ENCODE results near the gene VTI1A. TPM values are rescaled to one million over a fixed set of nuclear protein-coding genes. Genes with fewer than 3 reads are reported as not detected.
A peak's percentile ranks its signal among the peaks of the same experiment; 100 is the strongest.

The VTI1A gene
- total RNA-seq, 4 donors from 2014 or later: 27.0 to 61.3 (median 49.8) TPM

DNA sequence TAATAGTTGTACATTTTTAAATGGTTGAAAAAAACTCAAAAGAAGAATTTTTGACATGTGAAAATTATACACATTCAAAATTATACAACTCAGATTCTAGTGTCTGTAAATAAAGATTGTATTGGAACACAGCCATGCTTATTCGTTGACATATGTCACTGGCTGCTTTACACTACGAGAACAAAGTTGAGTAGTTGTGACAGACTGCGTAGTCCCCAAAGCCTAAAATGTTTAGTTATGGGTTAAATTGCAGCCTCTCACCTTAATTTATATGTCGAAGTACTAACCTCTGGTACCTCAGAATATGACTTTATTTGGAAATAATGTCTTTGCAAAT lies 358.2 kb downstream of the VTI1A start:
- peaks cover 0 to 29% (median 6%) of the 10 kb centered on the region in 3 donors for H3K4me1 ChIP-seq
- H3K27me3 ChIP-seq: no peaks in the 10 kb centered on the region
- intact Hi-C loops (cut with DNase I): no loop called here
- no peak for TF ChIP-seq POLR2A (IDR thresholded peaks at IDR 0.05)
- TF ChIP-seq, protein P1, sequence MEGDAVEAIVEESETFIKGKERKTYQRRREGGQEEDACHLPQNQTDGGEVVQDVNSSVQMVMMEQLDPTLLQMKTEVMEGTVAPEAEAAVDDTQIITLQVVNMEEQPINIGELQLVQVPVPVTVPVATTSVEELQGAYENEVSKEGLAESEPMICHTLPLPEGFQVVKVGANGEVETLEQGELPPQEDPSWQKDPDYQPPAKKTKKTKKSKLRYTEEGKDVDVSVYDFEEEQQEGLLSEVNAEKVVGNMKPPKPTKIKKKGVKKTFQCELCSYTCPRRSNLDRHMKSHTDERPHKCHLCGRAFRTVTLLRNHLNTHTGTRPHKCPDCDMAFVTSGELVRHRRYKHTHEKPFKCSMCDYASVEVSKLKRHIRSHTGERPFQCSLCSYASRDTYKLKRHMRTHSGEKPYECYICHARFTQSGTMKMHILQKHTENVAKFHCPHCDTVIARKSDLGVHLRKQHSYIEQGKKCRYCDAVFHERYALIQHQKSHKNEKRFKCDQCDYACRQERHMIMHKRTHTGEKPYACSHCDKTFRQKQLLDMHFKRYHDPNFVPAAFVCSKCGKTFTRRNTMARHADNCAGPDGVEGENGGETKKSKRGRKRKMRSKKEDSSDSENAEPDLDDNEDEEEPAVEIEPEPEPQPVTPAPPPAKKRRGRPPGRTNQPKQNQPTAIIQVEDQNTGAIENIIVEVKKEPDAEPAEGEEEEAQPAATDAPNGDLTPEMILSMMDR (IDR thresholded peaks at IDR 0.05): no peak
- no peak overlapping the region for H3K4me3 ChIP-seq
- H3K27ac ChIP-seq: peak overlapping the region in 1 of 4 donors; percentile 76
- H3K36me3 ChIP-seq: peaks cover 0 to 4% (median 0%) of the 10 kb centered on the region in 3 donors
- H3K9me3 ChIP-seq: no peaks in the 10 kb centered on the region
- no peak for DNase-seq
- 80 to 94% methylated on average over 4 of the region's 4 CpGs for WGBS, 2 donors

DNA sequence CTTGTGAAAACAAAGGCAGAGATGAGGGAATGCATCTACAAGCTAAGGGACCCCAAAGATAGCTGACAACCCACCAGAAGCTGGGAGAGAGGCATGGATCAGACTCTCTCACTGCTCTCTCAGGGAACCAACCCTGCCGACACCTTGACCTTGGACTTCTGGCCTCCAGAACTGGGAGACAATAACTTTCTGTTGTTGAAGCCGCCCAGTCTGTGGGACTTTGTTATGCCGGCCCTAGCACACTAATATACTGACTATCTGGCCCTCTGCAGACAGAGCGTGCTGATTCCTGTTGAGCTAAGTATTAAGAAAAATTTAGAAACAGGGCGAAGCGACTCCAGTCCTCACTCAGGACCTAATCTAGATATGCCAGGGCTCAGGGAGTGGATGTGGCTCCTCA lies 358.7 kb downstream of the VTI1A start:
- no peak for TF ChIP-seq POLR2A (IDR thresholded peaks at IDR 0.05)
- TF ChIP-seq, protein P1 (IDR thresholded peaks at IDR 0.05): no peak

DNA sequence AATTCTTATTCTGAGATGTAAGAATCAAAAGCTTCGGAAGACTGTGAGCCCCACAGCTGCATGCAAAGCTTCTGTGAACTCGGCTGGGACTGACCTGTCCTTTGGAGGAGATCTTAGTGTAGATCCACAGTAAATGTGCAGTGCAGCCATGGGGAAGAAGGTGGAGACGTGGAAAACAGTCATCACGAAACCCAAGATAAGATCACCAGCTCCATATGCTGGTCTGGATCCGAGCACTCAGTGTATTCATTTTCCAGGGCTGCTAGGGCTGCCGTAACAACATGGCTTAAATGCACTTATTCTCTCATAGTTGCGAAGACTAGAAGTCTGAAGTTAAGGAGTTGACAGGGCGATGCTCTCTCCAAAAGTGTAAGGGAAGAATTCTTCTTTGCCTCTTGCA lies 360.0 kb downstream of the VTI1A start:
- TF ChIP-seq POLR2A (IDR thresholded peaks at IDR 0.05): no peak
- TF ChIP-seq, protein P1 (IDR thresholded peaks at IDR 0.05): no peak
- Histone ChIP-seq H3K4me1 (peaks cover 1 to 47% (median 6%) of the 10 kb centered on the region in 3 donors), H3K36me3 (peaks cover 0 to 4% (median 0%) of the 10 kb centered on the region in 3 donors), H3K27me3 (no peaks in the 10 kb centered on the region), H3K9me3 (no peaks in the 10 kb centered on the region), H3K27ac (no peak overlapping the region), H3K4me3 (no peak overlapping the region)
- no peak for DNase-seq
- intact Hi-C loops (cut with DNase I): no loop called here
- 89 to 93% methylated on average over 7 to 8 of the region's 8 CpGs for WGBS, 2 donors

More for the DNA sequence above, 358.7 kb downstream of the VTI1A start:
- WGBS, 2 donors: 82 to 100% methylated on average over 5 to 6 of the region's 6 CpGs
- H3K27ac ChIP-seq: no peak overlapping the region
- H3K27me3 ChIP-seq: no peaks in the 10 kb centered on the region
- peaks cover 0 to 34% (median 6%) of the 10 kb centered on the region in 3 donors for H3K4me1 ChIP-seq
- H3K9me3 ChIP-seq: no peaks in the 10 kb centered on the region
- DNase-seq: no peak
- intact Hi-C loops (cut with DNase I): no loop called here
- H3K4me3 ChIP-seq: no peak overlapping the region
- peaks cover 0 to 4% (median 0%) of the 10 kb centered on the region in 3 donors for H3K36me3 ChIP-seq

DNA sequence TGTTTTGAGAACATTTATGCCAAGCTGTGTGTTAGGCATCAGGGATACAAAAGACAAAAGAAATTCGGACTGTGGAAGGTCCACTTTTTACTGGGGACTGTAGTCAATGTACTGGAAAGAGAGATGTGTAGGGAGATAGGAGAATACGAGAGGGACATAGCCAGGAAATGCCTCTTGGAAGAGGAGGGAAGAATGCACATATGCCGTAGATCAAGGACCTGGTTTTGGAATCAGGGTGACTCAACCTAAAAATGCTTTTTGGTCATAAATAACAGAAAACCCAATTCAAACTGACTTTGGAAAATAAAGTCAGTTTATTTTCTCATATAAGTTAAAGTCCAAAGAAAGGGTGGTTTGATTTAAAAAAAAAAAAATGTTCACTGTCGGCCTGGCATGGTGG lies 362.7 kb downstream of the VTI1A start:
- Histone ChIP-seq H3K4me1 (peaks cover 11 to 47% (median 12%) of the 10 kb centered on the region in 3 donors), H3K4me3 (no peak overlapping the region), H3K27ac (no peak overlapping the region), H3K27me3 (no peaks in the 10 kb centered on the region), H3K9me3 (no peaks in the 10 kb centered on the region), H3K36me3 (peaks cover 0 to 4% (median 0%) of the 10 kb centered on the region in 3 donors)
- DNase-seq: no peak
- WGBS, 2 donors: 89 to 95% methylated on average over 4 of the region's 4 CpGs
- no peak for TF ChIP-seq POLR2A (IDR thresholded peaks at IDR 0.05)
- TF ChIP-seq, protein P1 (IDR thresholded peaks at IDR 0.05): no peak
- intact Hi-C loops (cut with DNase I): no loop called here

DNA sequence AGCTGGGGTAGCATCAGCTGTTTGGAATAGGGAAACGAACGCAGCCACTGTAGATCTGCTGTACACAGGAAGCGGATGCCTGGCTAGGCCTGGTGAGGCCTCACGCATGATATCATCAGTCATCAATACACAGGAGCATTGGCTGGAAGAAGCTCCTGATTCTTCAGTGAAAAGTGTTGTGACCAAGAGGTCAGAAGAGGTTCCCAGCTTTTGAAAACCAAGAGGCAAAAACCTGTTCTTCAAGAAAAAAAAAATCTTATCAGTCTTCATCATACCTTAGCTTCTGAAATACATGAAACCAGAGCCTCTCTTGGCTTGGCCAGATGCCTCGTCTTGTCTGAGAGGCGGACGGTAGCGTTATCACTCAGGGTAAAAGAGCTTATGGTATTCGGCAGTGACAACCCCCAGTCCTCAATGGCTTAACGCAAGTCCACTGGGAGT lies 363.7 kb downstream of the VTI1A start:
- DNase-seq: no peak
- Histone ChIP-seq H3K4me3 (no peak overlapping the region), H3K27me3 (no peaks in the 10 kb centered on the region), H3K4me1 (peaks cover 11 to 46% (median 12%) of the 10 kb centered on the region in 3 donors), H3K27ac (peak overlapping the region in 2 of 4 donors; percentile 66 to 77), H3K36me3 (peaks cover 0 to 4% (median 0%) of the 10 kb centered on the region in 3 donors), H3K9me3 (no peaks in the 10 kb centered on the region)
- TF ChIP-seq POLR2A (IDR thresholded peaks at IDR 0.05): no peak
- TF ChIP-seq, protein P1 (IDR thresholded peaks at IDR 0.05): no peak
- intact Hi-C loops (cut with DNase I): no loop called here
- WGBS, 2 donors: 87% methylated on average over 10 of the region's 10 CpGs

Data from esophagus squamous epithelium (tissue), 5 donors.